Measurements from ENCODE around the gene PTGFRN. TPM values are rescaled to one million over a fixed set of nuclear protein-coding genes. Genes with fewer than 3 reads are reported as not detected.

Gene PTGFRN
- polyA plus RNA-seq, 1 donor from 2014 or later: 20.1 TPM

DNA sequence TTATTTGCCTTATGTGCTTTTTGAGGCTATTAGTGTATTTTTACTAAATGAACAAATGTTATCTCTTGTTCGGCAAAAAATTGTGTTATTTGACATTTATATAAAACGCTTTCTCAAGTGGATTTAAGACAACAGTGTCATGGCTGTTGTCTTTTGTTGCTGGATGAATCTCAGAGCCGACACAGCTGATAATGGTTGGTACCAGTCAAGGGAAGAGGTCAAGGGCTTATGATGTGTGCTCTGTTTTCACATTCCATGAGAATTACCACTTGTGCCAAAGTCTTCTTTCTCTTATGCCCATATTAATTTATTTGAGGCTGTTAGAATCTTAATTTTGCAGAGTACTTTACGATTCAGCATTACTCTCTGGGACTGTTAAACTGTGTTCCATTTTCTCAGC, 74.0 kb downstream of the PTGFRN start:
- no peak overlapping the region for H3K4me3 ChIP-seq (ENCODE audit: low read length)

DNA sequence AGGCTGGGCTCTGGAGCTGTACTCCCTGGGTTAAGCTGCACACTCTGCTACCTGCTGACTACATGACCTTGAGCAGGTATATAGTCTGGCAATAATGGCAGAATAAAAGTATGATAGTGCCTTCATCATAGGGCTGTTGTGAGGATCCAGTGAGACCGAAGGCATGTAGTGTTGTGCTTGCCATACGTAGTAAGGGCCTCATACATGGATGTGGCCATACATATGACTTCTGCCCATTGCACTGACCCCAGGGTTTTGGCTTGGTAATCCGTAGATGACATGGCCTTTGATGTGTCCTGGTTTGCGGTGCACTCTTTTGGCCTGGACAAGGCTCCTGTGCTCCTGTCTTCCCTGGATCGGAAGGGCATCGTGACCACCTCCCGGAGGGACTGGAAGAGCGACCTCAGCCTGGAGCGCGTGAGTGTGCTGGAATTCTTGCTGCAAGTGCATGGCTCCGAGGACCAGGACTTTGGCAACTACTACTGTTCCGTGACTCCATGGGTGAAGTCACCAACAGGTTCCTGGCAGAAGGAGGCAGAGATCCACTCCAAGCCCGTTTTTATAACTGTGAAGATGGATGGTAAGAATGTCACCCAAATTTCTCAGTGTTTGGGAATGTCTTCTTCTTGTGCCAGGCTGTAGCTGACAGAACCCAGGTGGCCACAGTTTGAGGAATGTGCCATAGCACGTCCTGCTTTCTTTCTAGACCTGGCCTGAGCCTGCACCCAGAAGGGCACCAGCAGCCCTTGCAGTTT, 74.9 kb downstream of the PTGFRN start:
- no peaks in the 10 kb centered on the region for H3K9me2 ChIP-seq (ENCODE audit: insufficient read depth, low read length)
- H3K9me3 ChIP-seq (ENCODE audit: low read length): no peaks in the 10 kb centered on the region
- H3F3A ChIP-seq (ENCODE audit: insufficient read depth, low read length, poor library complexity, severe bottlenecking): no peaks in the 10 kb centered on the region
- no peaks in the 10 kb centered on the region for H3K36me3 ChIP-seq (ENCODE audit: insufficient read depth, low read length)
- no peak overlapping the region for H3K4me3 ChIP-seq (ENCODE audit: low read length)
- no peak overlapping the region for H2AFZ ChIP-seq (ENCODE audit: low read depth, low read length)
- H3K27ac ChIP-seq (ENCODE audit: low read length): no peak overlapping the region
- H3K79me2 ChIP-seq (replicated peaks; ENCODE audit: insufficient read depth, low read length): no peaks in the 10 kb centered on the region
- H4K20me1 ChIP-seq (ENCODE audit: insufficient read depth): no peaks in the 10 kb centered on the region
- H3K9ac ChIP-seq (ENCODE audit: low read length): no peak overlapping the region
- H3K4me2 ChIP-seq (ENCODE audit: low read length): no peak overlapping the region
- no peak for TF ChIP-seq RAD21 (conservative IDR thresholded peaks at IDR 0.05)
- TF ChIP-seq SMC3 (conservative IDR thresholded peaks at IDR 0.05; ENCODE audit: poor library complexity): no peak
- no peak for TF ChIP-seq POLR2AphosphoS5 (IDR thresholded peaks at IDR 0.05)
- no peaks in the 10 kb centered on the region for H3K27me3 ChIP-seq (ENCODE audit: insufficient read depth, low read depth, low read length)

More for the DNA sequence above, 74.0 kb downstream of the PTGFRN start:
- Histone ChIP-seq H3K27me3 (ENCODE audit: insufficient read depth, low read depth, low read length) (no peaks in the 10 kb centered on the region), H3K9ac (ENCODE audit: low read length) (no peak overlapping the region), H3K4me2 (ENCODE audit: low read length) (no peak overlapping the region), H3K9me2 (ENCODE audit: insufficient read depth, low read length) (no peaks in the 10 kb centered on the region), H3K9me3 (ENCODE audit: low read length) (no peaks in the 10 kb centered on the region), H3K36me3 (ENCODE audit: insufficient read depth, low read length) (no peaks in the 10 kb centered on the region), H3F3A (ENCODE audit: insufficient read depth, low read length, poor library complexity, severe bottlenecking) (no peaks in the 10 kb centered on the region), H3K79me2 (replicated peaks; ENCODE audit: insufficient read depth, low read length) (no peaks in the 10 kb centered on the region), H3K27ac (ENCODE audit: low read length) (no peak overlapping the region), H4K20me1 (ENCODE audit: insufficient read depth) (no peaks in the 10 kb centered on the region), H2AFZ (ENCODE audit: low read depth, low read length) (no peak overlapping the region)
- TF ChIP-seq EZH2 (IDR thresholded peaks at IDR 0.05; ENCODE audit: borderline replicate concordance, insufficient read depth, low read length, poor library complexity, severe bottlenecking) (no peak), SMC3 (conservative IDR thresholded peaks at IDR 0.05; ENCODE audit: poor library complexity) (no peak), RAD21 (conservative IDR thresholded peaks at IDR 0.05) (no peak), TAF1 (IDR thresholded peaks at IDR 0.05; ENCODE audit: low read depth) (no peak), POLR2AphosphoS5 (IDR thresholded peaks at IDR 0.05) (no peak), MXI1 (conservative IDR thresholded peaks at IDR 0.05; ENCODE audit: poor library complexity, severe bottlenecking) (no peak), EP300 (conservative IDR thresholded peaks at IDR 0.05; ENCODE audit: poor library complexity, severe bottlenecking) (no peak)
- TF ChIP-seq, protein P1, sequence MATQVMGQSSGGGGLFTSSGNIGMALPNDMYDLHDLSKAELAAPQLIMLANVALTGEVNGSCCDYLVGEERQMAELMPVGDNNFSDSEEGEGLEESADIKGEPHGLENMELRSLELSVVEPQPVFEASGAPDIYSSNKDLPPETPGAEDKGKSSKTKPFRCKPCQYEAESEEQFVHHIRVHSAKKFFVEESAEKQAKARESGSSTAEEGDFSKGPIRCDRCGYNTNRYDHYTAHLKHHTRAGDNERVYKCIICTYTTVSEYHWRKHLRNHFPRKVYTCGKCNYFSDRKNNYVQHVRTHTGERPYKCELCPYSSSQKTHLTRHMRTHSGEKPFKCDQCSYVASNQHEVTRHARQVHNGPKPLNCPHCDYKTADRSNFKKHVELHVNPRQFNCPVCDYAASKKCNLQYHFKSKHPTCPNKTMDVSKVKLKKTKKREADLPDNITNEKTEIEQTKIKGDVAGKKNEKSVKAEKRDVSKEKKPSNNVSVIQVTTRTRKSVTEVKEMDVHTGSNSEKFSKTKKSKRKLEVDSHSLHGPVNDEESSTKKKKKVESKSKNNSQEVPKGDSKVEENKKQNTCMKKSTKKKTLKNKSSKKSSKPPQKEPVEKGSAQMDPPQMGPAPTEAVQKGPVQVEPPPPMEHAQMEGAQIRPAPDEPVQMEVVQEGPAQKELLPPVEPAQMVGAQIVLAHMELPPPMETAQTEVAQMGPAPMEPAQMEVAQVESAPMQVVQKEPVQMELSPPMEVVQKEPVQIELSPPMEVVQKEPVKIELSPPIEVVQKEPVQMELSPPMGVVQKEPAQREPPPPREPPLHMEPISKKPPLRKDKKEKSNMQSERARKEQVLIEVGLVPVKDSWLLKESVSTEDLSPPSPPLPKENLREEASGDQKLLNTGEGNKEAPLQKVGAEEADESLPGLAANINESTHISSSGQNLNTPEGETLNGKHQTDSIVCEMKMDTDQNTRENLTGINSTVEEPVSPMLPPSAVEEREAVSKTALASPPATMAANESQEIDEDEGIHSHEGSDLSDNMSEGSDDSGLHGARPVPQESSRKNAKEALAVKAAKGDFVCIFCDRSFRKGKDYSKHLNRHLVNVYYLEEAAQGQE (IDR thresholded peaks at IDR 0.05; ENCODE audit: borderline replicate concordance): no peak
- TF ChIP-seq, protein P2, sequence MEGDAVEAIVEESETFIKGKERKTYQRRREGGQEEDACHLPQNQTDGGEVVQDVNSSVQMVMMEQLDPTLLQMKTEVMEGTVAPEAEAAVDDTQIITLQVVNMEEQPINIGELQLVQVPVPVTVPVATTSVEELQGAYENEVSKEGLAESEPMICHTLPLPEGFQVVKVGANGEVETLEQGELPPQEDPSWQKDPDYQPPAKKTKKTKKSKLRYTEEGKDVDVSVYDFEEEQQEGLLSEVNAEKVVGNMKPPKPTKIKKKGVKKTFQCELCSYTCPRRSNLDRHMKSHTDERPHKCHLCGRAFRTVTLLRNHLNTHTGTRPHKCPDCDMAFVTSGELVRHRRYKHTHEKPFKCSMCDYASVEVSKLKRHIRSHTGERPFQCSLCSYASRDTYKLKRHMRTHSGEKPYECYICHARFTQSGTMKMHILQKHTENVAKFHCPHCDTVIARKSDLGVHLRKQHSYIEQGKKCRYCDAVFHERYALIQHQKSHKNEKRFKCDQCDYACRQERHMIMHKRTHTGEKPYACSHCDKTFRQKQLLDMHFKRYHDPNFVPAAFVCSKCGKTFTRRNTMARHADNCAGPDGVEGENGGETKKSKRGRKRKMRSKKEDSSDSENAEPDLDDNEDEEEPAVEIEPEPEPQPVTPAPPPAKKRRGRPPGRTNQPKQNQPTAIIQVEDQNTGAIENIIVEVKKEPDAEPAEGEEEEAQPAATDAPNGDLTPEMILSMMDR (IDR thresholded peaks at IDR 0.05; ENCODE audit: poor library complexity, severe bottlenecking): no peak
